ENCODE data around the gene CAMK1G. TPM values are rescaled to one million over a fixed set of nuclear protein-coding genes. Genes with fewer than 3 reads are reported as not detected.

Gene CAMK1G
- total and polyA plus RNA-seq, 2 of the 4 experiments (the other 2 are of a cell fraction) = 0.72 to 1.8 TPM

DNA sequence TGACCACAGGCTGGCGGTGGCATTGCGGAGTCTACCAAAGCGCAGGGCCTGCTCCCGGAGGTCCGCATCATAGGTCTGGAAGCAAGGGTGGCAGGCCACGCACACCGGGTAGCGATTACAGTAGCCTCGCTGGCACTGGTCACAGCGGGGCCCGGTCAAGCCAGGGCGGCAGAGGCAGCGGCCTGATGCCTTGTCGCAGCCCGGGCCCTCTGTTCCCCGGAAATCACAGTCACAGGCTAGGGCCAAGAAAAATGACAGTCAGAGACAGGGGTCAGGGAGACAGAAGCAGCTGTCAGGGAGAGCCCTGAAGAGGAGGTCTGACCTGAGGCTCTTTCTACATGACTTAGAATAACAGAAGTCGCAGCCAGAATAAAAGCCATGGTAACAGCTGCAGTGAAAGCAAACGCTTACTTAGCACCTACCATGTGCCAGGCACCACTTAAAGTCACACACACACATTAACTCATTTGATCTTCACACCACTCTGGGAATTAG is 42.3 kb downstream of the CAMK1G start:
- no peak for TF ChIP-seq MXI1 (IDR thresholded peaks at IDR 0.05; ENCODE audit: borderline replicate concordance, low read depth, low read length)
- TF ChIP-seq MAFK (IDR thresholded peaks at IDR 0.05; ENCODE audit: low read depth, low read length) = no peak
- TF ChIP-seq MAZ (IDR thresholded peaks at IDR 0.05; ENCODE audit: borderline replicate concordance, low read depth, low read length) = no peak
- no peak for TF ChIP-seq RCOR1 (IDR thresholded peaks at IDR 0.05; ENCODE audit: insufficient replicate concordance, low read length)
- TF ChIP-seq NFE2L2 (IDR thresholded peaks at IDR 0.05; ENCODE audit: low read depth, low read length) = no peak
- POLR2A ChIA-PET (ENCODE audit: unreplicated experiment) = no interaction called here
- H3K18ac ChIP-seq (ENCODE audit: low read depth, low read length) = no peak overlapping the region
- H4K5ac ChIP-seq (ENCODE audit: low read depth, low read length) = no peak overlapping the region
- H3K27me3 ChIP-seq (ENCODE audit: control insufficient read depth, insufficient read depth, low read length) = no peaks in the 10 kb centered on the region
- no peak overlapping the region for H3K23ac ChIP-seq (ENCODE audit: low read depth, low read length)
- in situ Hi-C loops (cut with MboI; ENCODE audit: low sequenced_read_pairs) = loop anchor here (5.0 kb wide), 1 partner anchor 49 kb away; no protein-coding TSS in a partner anchor
- H3K56ac ChIP-seq (ENCODE audit: extremely low read depth, insufficient read depth, low read length) = no peak overlapping the region
- H3K36me3 ChIP-seq (ENCODE audit: control insufficient read depth, insufficient read depth, low read length) = no peaks in the 10 kb centered on the region
- peak overlapping the region; percentile 12 for H2AK9ac ChIP-seq (replicated peaks; ENCODE audit: low read depth, low read length, poor library complexity)
- H3K4me2 ChIP-seq (ENCODE audit: low read depth, low read length) = no peak overlapping the region
- DNase-seq (no peak), ATAC-seq (ENCODE audit: low read depth) (no peak)
- no peak overlapping the region for H2BK20ac ChIP-seq (ENCODE audit: low read depth, low read length)
- dilution Hi-C loops (cut with HindIII; ENCODE audit: low sequenced_read_pairs, unreplicated experiment) = no loop called here
- no peak overlapping the region for H2BK120ac ChIP-seq (ENCODE audit: low read depth, low read length)
- H3K9me3 ChIP-seq (ENCODE audit: control insufficient read depth, insufficient read depth, low read length) = no peaks in the 10 kb centered on the region
- no peak overlapping the region for H4K8ac ChIP-seq (ENCODE audit: low read depth in 2 of 2, low read length in 2 of 2)
- no peak overlapping the region for H2BK15ac ChIP-seq (ENCODE audit: low read depth, low read length)
- H3K9ac ChIP-seq (ENCODE audit: low read depth, low read length) = no peak overlapping the region
- no peak overlapping the region for H3K4ac ChIP-seq (ENCODE audit: low read depth, low read length)
- intact Hi-C loops (cut with micrococcal nuclease) = no loop called here
- H3K79me1 ChIP-seq (ENCODE audit: low read depth in 1 of 2, low read length in 2 of 2) = no peaks in the 10 kb centered on the region
- H3K9me1 ChIP-seq (ENCODE audit: insufficient read depth, low read length) = no peaks in the 10 kb centered on the region; the same call in 1 of the 2 replicates
- H3K27ac ChIP-seq (ENCODE audit: insufficient read depth, low read length) = no peak overlapping the region
- CTCF ChIA-PET = no interaction called here
- H3K14ac ChIP-seq (replicated peaks; ENCODE audit: low read depth, low read length) = no peak overlapping the region
- 88% methylated on average over 8 of the region's 18 CpGs; no CpG with 5 or more reads in 1 of the 2 experiments for WGBS, 2 experiments (ENCODE audit: extremely low coverage in 2 of 2, insufficient read length in 1 of 2)
- no peak overlapping the region for H2AK5ac ChIP-seq (ENCODE audit: low read depth, low read length)
- no peak overlapping the region for H4K91ac ChIP-seq (ENCODE audit: insufficient read depth, low read depth, low read length)
- peak overlapping the region; percentile 17 for H2AFZ ChIP-seq (replicated peaks; ENCODE audit: low read length, poor library complexity)
- BruUV-seq (replicated peaks) = no TSS peak
- H3K4me3 ChIP-seq (ENCODE audit: insufficient read depth, low read depth, low read length) = no peak overlapping the region
- no peaks in the 10 kb centered on the region; the same call in none of the 2 replicates for H3K4me1 ChIP-seq (ENCODE audit: control insufficient read depth, insufficient read depth, low read length)
- no peak overlapping the region for H2BK5ac ChIP-seq (ENCODE audit: low read depth, low read length, poor library complexity, severe bottlenecking)
- H4K20me1 ChIP-seq (ENCODE audit: insufficient read depth, low read length) = no peaks in the 10 kb centered on the region

Data from IMR-90 (cell line).